ENCODE results near the gene EGR4.
A peak's percentile ranks its signal among the peaks of the same experiment; 100 is the strongest.

The EGR4 gene

GRCh38 chr2:73291093-73291460 lies 2.3 kb downstream of the EGR4 start:
- no peak for DNase-seq (ENCODE audit: low read depth, low spot score)

GRCh38 chr2:73290049-73290839 lies 3.1 kb downstream of the EGR4 start:
- no peak for DNase-seq (ENCODE audit: low read depth, low spot score)
- H3K27ac ChIP-seq = no peak overlapping the region

More at GRCh38 chr2:73291093-73291460, 2.3 kb downstream of the EGR4 start:
- H3K27ac ChIP-seq = no peak overlapping the region

DNA sequence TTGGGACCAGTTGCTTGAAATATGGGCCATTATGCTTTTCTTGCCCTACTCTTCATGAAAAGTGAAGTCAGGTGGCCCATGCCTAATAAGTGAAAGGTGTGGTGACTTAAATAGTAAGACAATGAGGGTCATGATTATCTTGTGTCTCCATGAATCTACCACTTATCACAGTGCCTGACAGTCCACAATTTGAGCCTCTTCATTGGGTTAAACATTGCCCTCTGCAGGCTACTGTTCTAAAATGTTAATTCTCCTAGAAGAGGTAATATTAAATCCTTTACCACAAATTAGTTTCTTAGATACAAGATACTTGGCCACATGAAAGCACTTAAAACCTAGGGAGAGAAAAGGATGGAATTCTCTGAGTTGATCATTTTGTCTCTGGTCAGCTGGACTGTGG lies 4.0 kb downstream of the EGR4 start:
- H3K27ac ChIP-seq = no peak overlapping the region

GRCh38 chr2:73286134-73286655 lies 7.2 kb downstream of the EGR4 start:
- no peak for DNase-seq (ENCODE audit: low read depth, low spot score)
- H3K27ac ChIP-seq = no peak overlapping the region

More for the DNA sequence above, 4.0 kb downstream of the EGR4 start:
- no peak for DNase-seq (ENCODE audit: low read depth, low spot score)

DNA sequence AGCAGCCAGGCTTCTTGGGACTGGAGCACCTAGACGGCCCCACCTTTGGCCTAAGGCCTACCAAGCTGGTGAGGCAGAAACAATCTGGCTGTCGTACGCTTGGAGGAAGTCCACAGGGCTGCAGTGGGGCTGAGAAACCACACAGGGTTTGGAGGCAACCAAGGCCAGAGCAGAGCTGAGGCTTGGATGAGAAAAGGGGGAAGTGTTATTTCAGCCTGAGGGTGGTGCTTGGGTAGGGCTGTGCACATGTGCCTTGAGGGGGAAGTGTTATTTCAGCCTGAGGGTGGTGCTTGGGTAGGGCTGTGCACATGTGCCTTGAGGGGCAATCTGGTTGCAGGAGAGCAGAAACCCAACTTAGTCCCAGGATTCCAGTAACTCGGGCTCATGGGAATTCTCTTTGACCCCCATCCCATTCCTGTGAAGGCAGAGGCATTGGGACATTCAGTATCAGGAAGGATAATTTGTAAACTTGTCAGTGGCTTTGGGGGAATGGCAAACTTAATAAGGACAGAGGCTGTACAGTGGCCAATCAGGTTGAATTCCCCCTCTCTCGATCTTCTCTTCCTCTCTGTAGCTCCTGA lies 8.1 kb downstream of the EGR4 start:
- no peak for DNase-seq (ENCODE audit: low read depth, low spot score)
- no peak overlapping the region for H3K27ac ChIP-seq

- DNase-seq (ENCODE audit: low read depth, low spot score) = no peak
- no peak within 1 kb of the TSS for H3K27ac ChIP-seq
These were observed 8.8 kb downstream of the EGR4 start, which contains the start of gene FBXO41 for GRCh38 chr2:73284296-73285158. Gene FBXO41, minus strand, starts transcription at chr2:73284478. Its CDS starts 14,848 bp downstream, at chr2:73269630.

DNA sequence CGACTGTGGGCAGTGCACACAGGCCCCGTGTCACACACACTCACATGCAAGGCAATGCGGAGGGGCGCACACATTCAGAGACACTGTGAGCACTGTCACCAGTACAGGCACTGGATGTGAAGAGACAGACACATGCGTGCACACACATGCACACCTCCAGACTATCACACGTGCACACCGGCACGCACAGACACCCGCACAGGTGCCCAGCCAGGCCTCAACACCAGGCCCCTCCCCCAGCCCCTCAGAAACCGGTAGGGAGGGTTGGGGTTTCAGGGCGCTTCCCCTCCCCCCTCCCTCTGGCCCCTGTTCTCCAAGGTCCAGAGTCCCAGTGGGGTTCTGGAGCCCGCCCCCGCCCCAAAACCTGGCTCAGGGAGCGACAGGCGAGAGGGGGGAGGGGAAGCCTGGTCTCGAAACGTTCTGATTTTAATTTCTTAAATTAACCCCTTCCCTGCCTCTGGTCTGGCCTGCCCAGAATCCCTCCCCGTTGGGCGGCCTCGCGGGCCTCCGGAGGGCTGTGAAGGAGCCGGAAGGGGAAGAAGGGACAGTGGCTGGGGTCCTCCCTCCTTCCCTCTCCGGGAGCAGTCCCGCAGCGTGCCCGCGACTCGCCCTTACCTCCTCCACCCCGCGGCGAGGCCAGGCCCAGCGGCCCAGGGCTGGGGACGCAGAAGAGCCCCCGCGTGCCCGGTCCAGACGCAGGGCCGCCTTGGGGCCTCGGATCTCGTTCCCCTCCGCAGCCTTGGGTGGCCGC lies 9.6 kb downstream of the EGR4 start:
- DNase-seq (ENCODE audit: low read depth, low spot score) = no peak
- H3K27ac ChIP-seq = no peak overlapping the region

DNA sequence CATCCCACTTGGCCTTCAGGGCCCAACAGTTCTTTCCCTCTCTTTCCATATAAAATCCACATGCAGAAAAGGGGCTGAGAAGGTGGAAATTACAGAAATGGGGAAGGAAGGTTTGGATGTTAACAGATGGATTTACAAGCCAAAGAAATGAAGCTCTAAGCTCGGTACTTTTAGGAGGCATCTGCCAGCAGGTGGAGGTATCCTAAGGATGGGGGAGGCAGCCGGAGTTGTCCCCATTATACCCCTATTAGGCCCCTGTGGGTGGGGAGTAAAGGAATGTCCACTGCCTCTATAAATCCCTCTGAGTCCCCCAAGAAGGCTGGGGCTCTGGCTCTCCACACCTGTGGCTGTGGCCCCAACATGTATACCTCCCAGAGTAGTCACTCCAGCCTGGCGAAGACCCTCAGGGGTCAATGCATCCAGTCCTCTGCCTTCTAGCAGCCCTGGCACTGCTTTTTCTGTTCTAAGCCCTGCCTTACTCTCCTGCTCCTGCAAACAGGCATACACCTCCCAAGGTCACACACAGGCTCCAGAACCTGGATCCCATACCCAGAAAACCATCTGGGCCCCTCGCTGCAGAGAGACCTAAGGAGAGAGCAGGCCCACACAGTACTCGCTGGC lies 10.3 kb downstream of the EGR4 start:
- no peak overlapping the region for H3K27ac ChIP-seq
- no peak for DNase-seq (ENCODE audit: low read depth, low spot score)

DNA sequence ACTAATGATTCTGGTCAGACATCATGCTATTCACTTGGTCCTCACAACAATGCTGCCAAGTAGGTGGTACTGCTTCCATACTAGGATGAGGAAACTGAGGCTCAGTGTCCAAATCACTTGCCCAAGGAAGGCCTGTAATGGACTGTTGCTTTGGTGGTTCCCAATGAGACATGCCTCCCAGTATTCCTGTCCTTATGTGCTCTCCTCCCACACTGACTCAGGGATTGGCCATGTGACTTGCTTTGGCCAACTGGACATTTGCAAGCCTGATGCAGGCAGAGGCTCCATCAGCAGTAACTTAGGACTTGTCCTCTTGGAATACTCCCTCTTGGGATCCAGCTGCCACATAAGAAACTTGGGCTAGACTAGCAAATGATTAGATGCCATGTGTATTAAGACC lies 12.1 kb downstream of the EGR4 start:
- no peak overlapping the region for H3K27ac ChIP-seq
- no peak for DNase-seq (ENCODE audit: low read depth, low spot score)

GRCh38 chr2:73279852-73280251 lies 13.5 kb downstream of the EGR4 start:
- DNase-seq (ENCODE audit: low read depth, low spot score) = no peak
- H3K27ac ChIP-seq = no peak overlapping the region

DNA sequence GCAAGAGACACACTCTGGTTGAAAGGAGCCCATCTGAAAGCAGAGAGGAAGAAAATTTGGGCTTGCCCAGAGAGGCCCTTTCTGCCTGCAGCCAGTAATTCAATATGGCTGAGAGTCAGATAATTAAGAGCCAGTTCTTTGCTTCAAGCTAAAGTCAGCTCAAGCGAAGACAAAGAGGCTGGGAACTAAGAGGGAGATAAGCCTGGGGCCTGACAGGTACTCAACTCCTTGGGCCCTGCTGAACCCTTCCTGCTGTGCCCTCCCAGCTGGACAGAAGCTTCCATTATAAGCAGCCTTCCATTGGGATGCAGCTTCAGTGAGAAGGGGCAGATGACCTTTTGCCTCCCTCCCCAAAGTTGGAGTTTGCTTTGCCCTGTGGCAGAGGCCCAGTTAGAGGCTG lies 21.1 kb downstream of the EGR4 start:
- H3K27ac ChIP-seq = no peak overlapping the region
- no peak for DNase-seq (ENCODE audit: low read depth, low spot score)

DNA sequence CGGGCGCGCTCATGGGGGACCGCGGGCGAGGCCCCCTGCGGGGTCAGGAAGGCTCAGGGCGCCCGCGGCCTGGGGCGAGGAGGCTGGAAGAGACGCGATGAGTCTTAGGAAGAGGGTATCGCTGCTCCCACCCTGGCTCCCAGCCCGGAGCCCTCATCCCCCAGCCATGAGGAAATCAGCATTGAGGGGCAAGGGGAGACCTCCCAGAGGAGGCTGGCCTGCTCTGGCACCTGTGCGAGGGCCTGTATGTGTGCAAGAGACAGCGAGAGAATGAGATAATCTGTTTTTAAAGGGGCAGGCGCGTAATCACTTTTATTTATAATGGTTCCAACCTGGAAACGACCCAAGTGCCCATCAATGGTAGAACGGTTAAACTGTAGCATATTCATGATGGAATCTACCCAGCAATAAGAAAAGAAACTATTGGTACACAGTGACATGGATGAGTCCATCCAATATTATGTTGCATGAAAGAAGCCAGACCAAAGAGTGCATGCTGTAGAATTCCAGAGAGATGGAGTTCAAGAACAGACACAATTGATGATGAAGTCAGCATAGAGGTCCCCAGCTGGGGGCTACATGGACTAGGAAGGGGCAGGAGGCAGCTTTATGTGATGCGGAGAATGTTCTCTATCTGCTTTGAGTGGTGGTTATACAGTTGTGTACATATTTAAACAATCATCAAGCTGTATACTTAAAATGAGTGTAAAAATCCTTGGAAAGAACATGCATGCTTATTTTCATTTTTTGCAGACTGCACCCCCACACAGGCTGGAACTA lies 23.5 kb downstream of the EGR4 start:
- DNase-seq (ENCODE audit: low read depth, low spot score) = no peak
- H3K27ac ChIP-seq = peak overlapping the region; percentile 34

DNA sequence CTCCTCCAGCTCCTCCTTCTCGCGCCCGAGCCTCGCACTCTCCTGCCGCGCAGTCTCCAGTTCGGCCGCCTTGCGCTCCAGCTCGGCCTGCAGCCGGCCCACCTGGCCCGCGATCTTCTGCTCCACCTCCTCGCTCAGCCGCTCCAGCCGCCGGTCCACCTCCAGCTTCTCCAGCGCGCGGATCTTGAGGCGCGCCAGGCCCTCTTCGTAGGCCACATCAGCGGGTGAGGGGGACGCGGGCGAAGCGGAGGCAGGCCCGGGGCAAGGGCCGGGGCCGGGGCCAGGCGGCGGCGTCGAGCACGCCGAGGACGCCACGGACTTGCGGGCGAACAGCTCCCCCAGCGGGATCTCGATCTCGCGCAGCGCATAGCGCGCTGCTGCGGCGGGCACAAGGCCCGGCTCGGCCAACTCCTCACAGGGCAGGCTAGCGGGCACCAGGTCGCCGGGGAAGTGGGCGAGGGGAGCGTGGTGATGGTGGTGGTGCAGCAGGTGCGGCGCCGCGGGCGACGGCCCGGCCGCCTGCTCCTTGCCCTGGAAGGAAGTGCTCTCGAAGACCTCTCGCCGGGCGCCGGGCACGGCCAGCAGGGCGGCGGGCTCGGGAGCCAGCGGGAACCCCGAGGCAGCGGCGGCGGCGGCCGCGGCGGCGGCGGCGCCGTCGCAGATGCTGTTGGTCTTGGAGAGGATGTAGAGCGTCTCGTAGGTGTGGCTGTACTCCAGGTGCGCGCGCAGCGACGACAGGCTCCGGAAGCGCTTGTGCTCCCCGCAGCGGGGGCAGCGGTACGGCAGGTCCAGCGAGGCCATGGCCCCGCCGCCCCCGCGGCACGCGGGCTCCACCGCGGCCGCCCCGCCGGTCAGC lies 24.3 kb downstream of the EGR4 start:
- H3K27ac ChIP-seq = peak overlapping the region; percentile 34

GRCh38 chr2:73268366-73268829 lies 24.9 kb downstream of the EGR4 start:
- DNase-seq (ENCODE audit: low read depth, low spot score) = no peak
- peak overlapping the region; percentile 34 for H3K27ac ChIP-seq

More for the DNA sequence above, 24.3 kb downstream of the EGR4 start:
- no peak for DNase-seq (ENCODE audit: low read depth, low spot score)

GRCh38 chr2:73267008-73267407 lies 26.3 kb downstream of the EGR4 start:
- no peak for DNase-seq (ENCODE audit: low read depth, low spot score)
- H3K27ac ChIP-seq = no peak overlapping the region

- no peak for DNase-seq (ENCODE audit: low read depth, low spot score)
- H3K27ac ChIP-seq = no peak overlapping the region
These were observed 27.1 kb downstream of the EGR4 start for GRCh38 chr2:73266061-73266901.
